Measurements from ENCODE around the gene WRAP73. TPM values are rescaled to one million over a fixed set of nuclear protein-coding genes. Genes with fewer than 3 reads are reported as not detected.
A peak's percentile ranks its signal among the peaks of the same experiment; 100 is the strongest.

The WRAP73 gene
- polyA plus RNA-seq, 3 donors, result 26.1 to 64.9 (median 33.2) TPM

DNA sequence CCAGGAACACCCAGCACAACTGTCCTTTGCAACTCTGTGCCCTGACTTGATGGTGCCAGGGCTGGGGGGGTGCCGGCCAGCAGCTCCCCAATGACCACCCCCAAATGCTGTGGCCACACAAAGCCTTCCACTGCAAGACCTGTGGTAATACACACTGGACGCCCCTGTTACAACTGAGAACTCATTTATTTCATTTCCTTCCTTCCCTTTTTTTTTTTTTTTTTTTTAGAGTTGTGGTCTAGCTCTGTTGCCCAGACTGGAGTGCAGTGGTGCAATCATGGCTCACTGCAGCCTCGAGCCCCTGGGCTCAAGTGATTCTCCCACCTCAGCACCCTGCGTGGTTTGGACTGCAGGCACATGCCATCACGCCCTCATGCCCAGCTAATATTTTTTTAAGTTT is 27.6 kb upstream of the WRAP73 start:
- H3K27ac Mint-ChIP-seq, result peak overlapping the region; percentile 83 to 93 (median 90)
- H3K4me1 Mint-ChIP-seq, result peaks cover 63% of the 10 kb centered on the region
- WGBS (ENCODE audit: insufficient coverage), result 0% methylated on average over 3 of the region's 5 CpGs
- H3K27ac ChIP-seq (ENCODE audit: low read depth in 1 of 2, low read length in 2 of 2), result peak overlapping the region; percentile 84 to 87
- H3K4me2 ChIP-seq (replicated peaks; ENCODE audit: extremely low read depth, low read length, poor library complexity, severe bottlenecking), result peak overlapping the region; percentile 68
- H3K27me3 Mint-ChIP-seq (ENCODE audit: low read depth in 3 of 3), result peaks cover 0 to 11% (median 6%) of the 10 kb centered on the region in 3 donors
- no peaks in the 10 kb centered on the region for H3K27me3 ChIP-seq (ENCODE audit: control insufficient read depth in 2 of 2, insufficient read depth in 2 of 2, low read length in 2 of 2)
- H3K36me3 ChIP-seq (replicated peaks in 1 of 2; ENCODE audit: control insufficient read depth in 1 of 2, insufficient read depth in 2 of 2, low read length in 2 of 2), result no peaks in the 10 kb centered on the region
- peak; percentile 43 to 71 (median 71) for DNase-seq
- peaks cover 49 to 63% of the 10 kb centered on the region in 2 donors for H3K4me1 ChIP-seq (ENCODE audit: control insufficient read depth in 1 of 2, insufficient read depth in 2 of 2, low read length in 2 of 2)
- H3K9ac ChIP-seq (ENCODE audit: insufficient read depth, low read length, poor library complexity, severe bottlenecking), result peak overlapping the region; percentile 52
- no peaks in the 10 kb centered on the region for H3K9me3 ChIP-seq (replicated peaks in 1 of 2; ENCODE audit: control insufficient read depth in 1 of 2, insufficient read depth in 1 of 2, low read length in 2 of 2)
- H3K79me2 ChIP-seq (ENCODE audit: insufficient read depth, low read length), result no peaks in the 10 kb centered on the region
- peak overlapping the region in 1 of 3 experiments; percentile 64 for H3K4me3 ChIP-seq (replicated peaks in 1 of 3; ENCODE audit: low read depth in 2 of 3, low read length in 3 of 3)
- TF ChIP-seq, protein P1, sequence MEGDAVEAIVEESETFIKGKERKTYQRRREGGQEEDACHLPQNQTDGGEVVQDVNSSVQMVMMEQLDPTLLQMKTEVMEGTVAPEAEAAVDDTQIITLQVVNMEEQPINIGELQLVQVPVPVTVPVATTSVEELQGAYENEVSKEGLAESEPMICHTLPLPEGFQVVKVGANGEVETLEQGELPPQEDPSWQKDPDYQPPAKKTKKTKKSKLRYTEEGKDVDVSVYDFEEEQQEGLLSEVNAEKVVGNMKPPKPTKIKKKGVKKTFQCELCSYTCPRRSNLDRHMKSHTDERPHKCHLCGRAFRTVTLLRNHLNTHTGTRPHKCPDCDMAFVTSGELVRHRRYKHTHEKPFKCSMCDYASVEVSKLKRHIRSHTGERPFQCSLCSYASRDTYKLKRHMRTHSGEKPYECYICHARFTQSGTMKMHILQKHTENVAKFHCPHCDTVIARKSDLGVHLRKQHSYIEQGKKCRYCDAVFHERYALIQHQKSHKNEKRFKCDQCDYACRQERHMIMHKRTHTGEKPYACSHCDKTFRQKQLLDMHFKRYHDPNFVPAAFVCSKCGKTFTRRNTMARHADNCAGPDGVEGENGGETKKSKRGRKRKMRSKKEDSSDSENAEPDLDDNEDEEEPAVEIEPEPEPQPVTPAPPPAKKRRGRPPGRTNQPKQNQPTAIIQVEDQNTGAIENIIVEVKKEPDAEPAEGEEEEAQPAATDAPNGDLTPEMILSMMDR (IDR thresholded peaks at IDR 0.05), result no peak
- no peaks in the 10 kb centered on the region for H4K20me1 ChIP-seq (ENCODE audit: insufficient read depth, low read length)
- intact Hi-C loops (cut with micrococcal nuclease), result no loop called here
- peaks cover 0 to 3% of the 10 kb centered on the region in 2 donors for H3K36me3 Mint-ChIP-seq
- H2AFZ ChIP-seq (ENCODE audit: insufficient read depth, low read depth, low read length, poor library complexity, severe bottlenecking), result peak overlapping the region; percentile 60
- H3K9me3 Mint-ChIP-seq, result peaks cover 0 to 3% (median 0%) of the 10 kb centered on the region in 7 donors
- H3K4me3 Mint-ChIP-seq, result peak overlapping the region; percentile 43 to 76

DNA sequence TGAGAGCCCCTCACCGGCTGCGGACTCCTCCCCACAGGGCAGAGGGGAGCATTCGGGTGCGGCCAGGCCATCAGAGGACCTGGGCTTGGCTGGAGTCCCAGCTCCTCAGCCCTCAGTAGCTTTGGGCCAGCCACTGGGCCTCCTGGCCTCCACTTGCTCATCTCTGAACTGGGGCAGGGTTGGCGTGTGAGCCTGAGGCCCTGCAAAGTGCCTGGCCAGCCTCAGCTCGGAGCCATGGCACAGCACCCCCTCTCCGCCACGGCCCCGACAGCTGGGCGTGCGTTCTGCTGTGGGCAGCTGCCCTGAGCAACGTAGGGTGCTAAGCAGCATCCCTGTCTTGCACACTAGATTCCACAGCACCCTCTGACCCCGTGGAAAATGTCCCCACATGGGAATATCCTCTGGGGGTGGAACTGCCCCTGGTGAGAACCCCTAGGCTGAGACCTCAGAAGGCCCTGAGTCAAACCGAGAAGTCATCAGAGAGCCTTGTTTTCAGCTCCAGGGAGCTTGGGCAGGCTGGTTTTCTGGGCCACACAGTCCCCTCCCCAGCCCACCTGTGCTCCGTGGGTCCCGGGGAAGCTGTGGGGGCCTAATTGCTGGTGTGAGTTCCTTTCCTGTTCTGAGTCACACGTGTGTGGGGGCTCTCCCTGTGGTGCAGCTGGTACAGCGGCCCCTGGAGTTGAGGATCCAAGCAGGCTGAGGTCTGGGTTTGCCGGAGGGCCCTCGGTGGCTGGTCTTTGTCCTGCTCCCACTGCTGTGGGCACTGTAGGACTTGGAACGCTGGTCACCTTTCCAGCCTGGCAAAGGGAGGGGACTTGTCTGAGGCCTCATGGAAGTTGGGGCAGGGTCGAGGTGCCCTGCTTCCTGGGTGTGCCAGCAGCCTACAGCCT is 26.9 kb upstream of the WRAP73 start:
- no peaks in the 10 kb centered on the region for H3K9me3 ChIP-seq (replicated peaks in 1 of 2; ENCODE audit: control insufficient read depth in 1 of 2, insufficient read depth in 1 of 2, low read length in 2 of 2)
- Mint-ChIP-seq H3K4me3 (peak overlapping the region in 1 of 2 donors; percentile 76), H3K4me1 (peaks cover 70% of the 10 kb centered on the region), H3K27ac (peak overlapping the region; percentile 83 to 93 (median 90)), H3K9me3 (peaks cover 0 to 3% (median 0%) of the 10 kb centered on the region in 7 donors), H3K27me3 (ENCODE audit: low read depth in 3 of 3) (peaks cover 0 to 16% (median 10%) of the 10 kb centered on the region in 3 donors), H3K36me3 (peaks cover 0 to 3% of the 10 kb centered on the region in 2 donors)
- H3K4me3 ChIP-seq (replicated peaks in 1 of 3; ENCODE audit: low read depth in 2 of 3, low read length in 3 of 3), result peak overlapping the region in 1 of 3 experiments; percentile 64
- peaks cover 49 to 65% of the 10 kb centered on the region in 2 donors for H3K4me1 ChIP-seq (ENCODE audit: control insufficient read depth in 1 of 2, insufficient read depth in 2 of 2, low read length in 2 of 2)
- peak overlapping the region; percentile 52 for H3K9ac ChIP-seq (ENCODE audit: insufficient read depth, low read length, poor library complexity, severe bottlenecking)
- no peaks in the 10 kb centered on the region for H3K27me3 ChIP-seq (ENCODE audit: control insufficient read depth in 2 of 2, insufficient read depth in 2 of 2, low read length in 2 of 2)
- peak overlapping the region; percentile 68 for H3K4me2 ChIP-seq (replicated peaks; ENCODE audit: extremely low read depth, low read length, poor library complexity, severe bottlenecking)
- TF ChIP-seq, protein P1 (IDR thresholded peaks at IDR 0.05), result no peak
- peak overlapping the region; percentile 60 for H2AFZ ChIP-seq (ENCODE audit: insufficient read depth, low read depth, low read length, poor library complexity, severe bottlenecking)
- no peaks in the 10 kb centered on the region for H4K20me1 ChIP-seq (ENCODE audit: insufficient read depth, low read length)
- intact Hi-C loops (cut with micrococcal nuclease), result no loop called here
- no peaks in the 10 kb centered on the region for H3K79me2 ChIP-seq (ENCODE audit: insufficient read depth, low read length)
- peak overlapping the region; percentile 84 to 87 for H3K27ac ChIP-seq (ENCODE audit: low read depth in 1 of 2, low read length in 2 of 2)
- H3K36me3 ChIP-seq (replicated peaks in 1 of 2; ENCODE audit: control insufficient read depth in 1 of 2, insufficient read depth in 2 of 2, low read length in 2 of 2), result no peaks in the 10 kb centered on the region
- peak in 2 of 3 donors; percentile 20 to 53 for DNase-seq
- WGBS (ENCODE audit: insufficient coverage), result 44% methylated on average over 18 of the region's 22 CpGs

Data from CD14-positive monocyte (primary cell).